ENCODE results near the gene KAZN.

The KAZN gene

DNA sequence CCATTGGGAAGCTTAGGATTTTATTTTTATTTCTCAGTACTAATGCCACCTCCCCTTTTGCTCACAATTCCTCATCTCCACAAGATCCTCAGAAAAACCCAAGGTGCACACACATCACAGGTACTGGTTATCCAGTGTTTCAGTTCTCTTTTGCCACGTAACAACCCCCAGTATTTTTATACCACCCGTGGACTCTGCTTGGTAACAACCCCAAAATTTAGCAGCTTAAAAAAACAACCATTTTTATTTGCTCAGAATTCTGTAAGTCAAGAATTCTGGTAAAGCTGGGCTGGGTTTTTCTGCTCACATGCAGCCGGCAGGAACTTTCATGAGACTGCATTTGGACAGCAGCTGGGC, 180.0 kb downstream of the KAZN start:
- no peak for TF ChIP-seq GATA3 (IDR thresholded peaks at IDR 0.05; ENCODE audit: low read depth, low read length)

DNA sequence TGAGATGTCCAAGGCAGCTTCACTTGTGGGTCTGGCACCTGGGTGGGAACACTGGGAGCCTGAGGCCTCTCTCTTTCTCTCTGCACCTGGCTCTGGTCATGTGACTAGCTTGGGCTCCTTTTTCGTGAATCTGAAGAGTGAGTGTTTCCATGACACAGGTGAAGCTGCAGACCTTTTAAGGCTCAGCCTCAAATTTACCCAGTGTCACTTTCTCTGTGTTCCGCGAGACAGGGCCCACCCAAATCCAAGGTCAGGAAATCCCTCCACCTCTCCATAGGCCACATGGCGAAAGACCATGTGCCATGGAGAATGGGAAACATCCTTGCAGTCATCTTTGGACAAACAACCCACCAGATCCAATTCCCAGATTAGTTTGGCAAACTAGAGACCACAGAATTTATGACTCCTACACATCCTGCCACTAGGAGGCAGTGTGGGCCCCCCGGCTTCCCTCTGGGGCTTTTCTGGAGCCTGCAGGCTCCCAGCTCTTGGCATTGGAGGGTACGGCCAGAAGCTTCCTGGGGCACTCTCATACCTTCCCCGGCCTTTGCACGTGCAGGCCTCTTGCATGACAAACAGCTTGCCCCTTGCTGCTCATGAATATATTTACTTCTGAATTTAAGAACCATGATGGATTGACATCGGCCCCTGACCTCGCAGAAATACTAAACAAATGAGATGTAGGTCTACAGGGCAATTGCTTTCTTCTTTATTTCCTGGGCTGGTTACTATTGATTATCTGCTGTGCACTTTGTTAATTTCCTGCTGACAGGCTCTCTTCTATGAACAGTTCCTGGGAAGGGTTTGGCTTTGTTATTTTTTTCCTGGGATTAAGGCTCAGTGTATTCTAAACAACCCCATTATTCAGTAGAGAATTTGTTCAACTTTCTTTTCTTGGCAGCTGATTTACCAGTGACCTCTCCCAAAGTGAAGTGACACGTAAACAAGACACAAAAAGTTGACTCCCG, 180.7 kb downstream of the KAZN start:
- TF ChIP-seq GATA2 (IDR thresholded peaks at IDR 0.05; ENCODE audit: low read depth, low read length), result no peak

DNA sequence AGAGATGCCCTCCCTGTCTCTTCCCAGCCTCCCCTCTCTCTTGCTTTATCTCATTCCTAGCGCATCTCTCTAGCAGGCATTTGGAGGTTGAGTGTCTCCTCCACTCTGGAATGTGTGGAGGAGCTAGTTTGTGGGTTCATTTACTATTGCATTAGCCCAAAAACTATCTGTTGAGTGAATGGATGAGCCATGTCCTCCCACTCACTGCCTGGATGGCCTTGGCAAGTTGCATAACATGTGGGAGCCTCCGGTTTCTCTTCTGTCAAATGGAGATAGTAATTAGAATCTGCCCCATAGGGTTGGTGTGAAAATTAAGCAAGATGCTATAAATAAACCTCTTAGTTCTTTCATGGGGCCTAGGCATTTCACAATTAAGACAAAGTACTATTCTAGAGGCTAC, 181.8 kb downstream of the KAZN start:
- TF ChIP-seq GATA2 (IDR thresholded peaks at IDR 0.05; ENCODE audit: low read depth, low read length) (no peak), GATA3 (IDR thresholded peaks at IDR 0.05; ENCODE audit: low read depth, low read length) (no peak)

- no peak for TF ChIP-seq GATA2 (IDR thresholded peaks at IDR 0.05; ENCODE audit: low read depth, low read length)
- no peak for TF ChIP-seq GATA3 (IDR thresholded peaks at IDR 0.05; ENCODE audit: low read depth, low read length)
Measured at GRCh38 chr1:14781811-14782210, 183.3 kb downstream of the KAZN start.

DNA sequence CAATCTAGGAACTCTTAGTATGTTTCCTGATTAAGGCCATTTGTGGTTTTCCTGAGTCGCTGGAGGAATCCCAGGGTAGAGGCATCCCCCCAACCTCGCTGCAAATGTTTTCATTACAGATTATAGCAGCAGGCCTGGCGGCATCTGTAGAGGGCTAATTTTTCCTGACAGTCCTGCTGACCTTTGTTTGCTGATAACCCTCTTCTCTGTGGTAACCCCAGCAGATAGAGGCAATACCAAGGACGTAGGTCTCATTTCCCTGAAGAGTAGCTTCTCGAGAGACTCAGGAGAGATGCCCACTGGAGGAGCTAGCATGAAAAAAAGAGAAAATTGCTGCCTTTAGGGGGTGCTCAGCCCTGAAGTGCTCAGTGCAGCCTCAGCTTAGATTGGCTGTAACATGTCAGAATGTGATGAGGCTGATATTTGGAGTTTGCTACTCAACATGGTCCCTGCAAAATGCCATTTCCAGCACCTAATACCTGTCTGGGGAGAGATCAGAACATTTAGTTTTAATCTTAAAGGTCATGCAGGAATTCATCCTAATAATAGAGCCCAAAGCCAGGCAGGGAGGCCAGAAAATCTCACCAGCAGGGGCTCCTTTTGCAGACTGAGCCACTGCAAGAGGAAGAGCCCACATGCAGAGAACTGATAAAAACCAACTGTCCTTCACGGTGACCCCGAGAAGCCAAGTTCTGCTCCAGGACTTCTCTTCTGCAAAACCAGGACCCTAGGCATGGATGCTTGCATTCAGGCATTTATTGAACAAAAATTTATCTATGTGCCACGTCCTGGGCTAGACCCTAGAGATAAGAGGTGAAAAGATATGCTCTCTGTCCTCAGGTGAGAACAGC, 184.5 kb downstream of the KAZN start:
- TF ChIP-seq GATA3 (IDR thresholded peaks at IDR 0.05; ENCODE audit: low read depth, low read length) (no peak), GATA2 (IDR thresholded peaks at IDR 0.05; ENCODE audit: low read depth, low read length) (no peak)

- TF ChIP-seq GATA2 (IDR thresholded peaks at IDR 0.05; ENCODE audit: low read depth, low read length) (no peak), GATA3 (IDR thresholded peaks at IDR 0.05; ENCODE audit: low read depth, low read length) (no peak)
Measured at GRCh38 chr1:14783592-14783886, 185.1 kb downstream of the KAZN start.

DNA sequence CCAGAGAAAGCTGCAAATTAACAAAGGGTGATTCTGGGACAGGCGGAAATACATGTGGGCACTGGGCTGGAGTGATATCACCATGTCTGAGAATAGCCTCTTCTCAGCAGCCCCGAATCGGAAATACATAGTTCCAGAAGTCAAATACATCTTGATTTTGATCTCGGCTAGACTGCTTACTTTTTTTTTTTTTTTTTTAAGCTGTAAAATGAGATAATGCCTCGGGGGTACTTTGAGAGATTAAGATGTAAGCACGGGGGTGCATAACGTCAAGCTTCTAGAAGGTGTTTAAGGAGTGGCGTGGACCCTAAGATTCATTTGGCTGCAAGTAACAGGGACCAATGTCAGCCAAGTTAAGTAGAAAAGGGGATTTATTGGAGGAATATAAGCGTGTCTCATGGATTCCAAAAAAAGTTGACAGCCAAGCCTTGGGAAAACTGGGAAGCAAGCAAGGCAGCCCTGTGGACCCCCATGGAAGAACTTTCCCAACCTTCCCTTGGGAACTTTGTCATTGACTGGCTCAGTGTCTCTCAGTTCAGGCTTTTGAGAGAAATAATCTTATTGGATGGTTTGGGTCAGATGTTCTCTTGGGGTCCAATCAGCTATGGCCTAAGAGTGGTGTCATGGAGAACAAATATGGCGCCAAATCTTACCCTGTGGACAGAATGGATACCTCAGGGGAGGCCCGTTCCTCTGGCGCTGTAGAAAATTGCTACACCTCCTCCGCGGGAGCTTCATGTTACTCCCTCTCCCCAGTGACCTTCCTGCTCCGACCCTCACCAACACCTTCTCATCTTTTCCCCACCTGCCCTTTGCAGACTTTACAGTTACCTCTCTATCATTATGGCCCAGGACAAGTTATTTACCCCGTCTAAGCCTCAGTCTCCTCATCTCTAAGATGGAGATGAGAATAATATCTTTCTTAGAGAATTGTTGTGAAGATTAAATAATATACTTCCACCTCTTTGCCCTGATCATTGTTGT, 186.6 kb downstream of the KAZN start:
- TF ChIP-seq GATA3 (IDR thresholded peaks at IDR 0.05; ENCODE audit: low read depth, low read length), result no peak
- TF ChIP-seq GATA2 (IDR thresholded peaks at IDR 0.05; ENCODE audit: low read depth, low read length), result no peak

DNA sequence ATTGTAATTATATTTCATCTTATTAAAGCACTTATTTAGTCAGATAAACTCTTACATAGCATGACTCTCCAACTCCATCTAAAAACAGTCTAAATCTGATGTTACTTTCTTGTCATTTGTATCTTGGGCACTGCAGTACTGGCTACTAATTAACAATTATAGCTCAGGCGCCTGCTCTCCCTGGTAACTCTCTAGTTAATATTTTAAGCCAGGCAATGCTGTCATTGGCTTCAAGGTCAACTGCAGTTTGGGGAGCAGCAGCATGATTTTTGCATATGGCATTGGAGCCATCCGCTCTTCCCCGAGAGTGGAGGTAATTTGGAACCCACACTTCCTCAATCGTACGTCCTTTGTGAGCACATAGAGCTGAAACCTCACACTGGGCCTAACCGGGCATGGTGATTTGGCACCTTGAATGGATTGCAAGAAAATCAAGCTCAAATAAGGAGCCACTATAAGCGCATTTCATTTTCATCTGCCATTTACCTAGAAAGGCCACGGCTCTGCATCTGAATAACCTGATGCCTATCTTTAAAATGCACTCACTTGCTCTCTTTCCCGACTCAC, 187.7 kb downstream of the KAZN start:
- TF ChIP-seq GATA3 (IDR thresholded peaks at IDR 0.05; ENCODE audit: low read depth, low read length), result no peak

DNA sequence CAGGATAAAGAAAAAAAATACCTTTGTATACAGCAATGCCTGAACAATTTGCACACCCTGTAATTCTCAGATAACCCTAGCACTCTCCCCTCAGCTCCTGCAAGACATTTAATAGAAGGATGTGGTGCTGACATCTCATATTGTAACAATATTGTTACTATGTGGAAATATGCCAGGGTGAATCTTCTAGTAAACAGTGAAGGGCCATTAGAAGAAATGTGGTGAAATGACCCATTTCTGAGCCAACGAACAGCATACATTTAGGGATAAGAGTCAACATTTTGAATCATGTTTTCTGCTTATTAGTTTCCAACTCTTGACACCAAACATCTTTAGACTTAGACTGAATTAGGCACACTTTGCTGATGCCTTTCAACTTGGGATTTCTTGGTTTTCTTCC, 188.2 kb downstream of the KAZN start:
- TF ChIP-seq GATA2 (IDR thresholded peaks at IDR 0.05; ENCODE audit: low read depth, low read length) (no peak), GATA3 (IDR thresholded peaks at IDR 0.05; ENCODE audit: low read depth, low read length) (no peak)

DNA sequence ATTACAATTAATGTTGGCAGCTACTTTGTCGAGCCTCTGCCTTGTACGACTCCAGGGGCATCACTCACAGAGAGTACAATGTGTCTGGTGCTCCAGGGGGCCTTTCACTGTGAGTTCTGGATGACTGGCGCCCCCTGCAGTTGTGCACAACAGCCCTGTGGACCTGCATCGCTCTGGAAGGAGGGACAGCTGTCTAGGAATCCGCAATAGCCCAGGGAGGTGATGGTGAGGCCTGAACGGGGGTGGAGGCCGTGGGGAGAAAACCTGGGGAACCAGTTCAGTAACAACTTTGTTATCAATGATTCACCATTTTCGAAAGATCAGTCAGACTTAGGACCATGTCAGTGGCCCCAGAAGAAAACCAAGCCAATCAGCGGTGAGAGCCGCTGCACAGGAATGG, 189.1 kb downstream of the KAZN start:
- TF ChIP-seq GATA3 (IDR thresholded peaks at IDR 0.05; ENCODE audit: low read depth, low read length) (no peak), GATA2 (IDR thresholded peaks at IDR 0.05; ENCODE audit: low read depth, low read length) (no peak)

DNA sequence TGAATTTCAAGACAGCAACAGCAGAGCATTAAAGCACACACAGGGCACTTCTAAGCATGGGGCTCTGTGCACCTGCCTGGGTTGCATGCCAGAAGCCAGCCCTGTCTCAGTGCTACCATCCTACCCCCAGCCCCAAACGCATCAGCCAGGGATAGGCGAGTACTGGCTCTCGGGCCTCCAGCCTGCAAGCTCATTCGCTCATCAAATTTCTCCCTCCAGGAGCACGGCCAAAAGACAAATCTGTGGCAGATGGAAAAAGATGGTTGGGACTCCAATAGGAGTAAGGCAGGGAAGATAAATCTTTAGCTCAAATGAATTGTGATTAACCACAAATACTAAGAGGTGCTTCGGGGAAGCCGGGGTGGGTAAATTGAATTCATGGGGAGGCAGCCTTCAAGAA, 189.6 kb downstream of the KAZN start:
- no peak for TF ChIP-seq GATA2 (IDR thresholded peaks at IDR 0.05; ENCODE audit: low read depth, low read length)
- no peak for TF ChIP-seq GATA3 (IDR thresholded peaks at IDR 0.05; ENCODE audit: low read depth, low read length)

DNA sequence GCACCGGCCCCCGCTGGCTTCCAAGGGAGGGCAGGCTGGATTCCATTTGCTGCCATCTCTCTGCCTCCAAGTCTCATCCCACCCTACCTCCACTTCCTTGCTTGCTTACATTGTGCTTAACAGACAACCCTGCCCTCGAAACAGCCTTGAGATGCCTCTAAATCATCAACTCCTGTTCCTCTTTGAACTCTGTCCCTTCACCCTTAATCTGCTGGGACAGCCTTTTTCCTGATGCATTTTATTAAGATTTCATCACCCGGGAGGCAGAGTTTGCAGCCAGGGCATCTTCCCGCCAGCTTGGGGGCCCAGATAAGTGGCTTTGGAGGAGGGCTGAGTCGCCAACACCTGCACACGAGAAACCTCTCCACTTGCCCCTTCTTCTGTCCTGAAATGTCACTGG, 192.5 kb downstream of the KAZN start:
- no peak for TF ChIP-seq GATA3 (IDR thresholded peaks at IDR 0.05; ENCODE audit: low read depth, low read length)
- no peak for TF ChIP-seq GATA2 (IDR thresholded peaks at IDR 0.05; ENCODE audit: low read depth, low read length)

DNA sequence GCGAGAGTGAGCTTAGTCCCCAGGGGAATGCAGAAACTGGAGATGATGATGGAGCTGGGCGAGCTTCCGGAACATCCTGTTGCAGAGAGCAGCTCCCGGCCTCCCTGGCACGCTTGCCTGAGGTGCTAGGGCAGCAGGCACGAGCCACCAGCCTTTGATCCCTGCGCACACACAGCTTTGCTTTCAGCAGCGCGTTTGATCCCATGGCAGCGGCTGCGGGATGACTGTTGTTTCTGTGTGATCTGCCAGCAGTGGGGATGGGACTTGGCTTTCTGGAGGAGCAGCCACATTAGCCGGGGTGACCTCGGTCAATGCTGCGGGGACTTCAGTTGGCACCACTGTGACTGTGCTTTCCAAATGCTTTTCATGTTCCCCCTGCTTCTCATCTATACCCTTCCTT, 193.2 kb downstream of the KAZN start:
- TF ChIP-seq GATA2 (IDR thresholded peaks at IDR 0.05; ENCODE audit: low read depth, low read length) (no peak), GATA3 (IDR thresholded peaks at IDR 0.05; ENCODE audit: low read depth, low read length) (no peak)

All from SH-SY5Y (cell line).